ENCODE data around the gene ARFGEF2. TPM values are rescaled to one million over a fixed set of nuclear protein-coding genes. Genes with fewer than 3 reads are reported as not detected.
"Not testable (repeated sequence)": the region's sequence is repeated elsewhere in the genome, so short reads cannot be mapped to it uniquely, and the experiment has no call there.

ARFGEF2 gene
- total RNA-seq, 1 experiment from 2014 or later = 31.8 TPM

GRCh38 chr20:49063279-49063678 lies 141.8 kb downstream of the ARFGEF2 start:
- no peak for DNase-seq (ENCODE audit: low spot score)

- DNase-seq (ENCODE audit: low spot score) = no peak
Measured at GRCh38 chr20:49074521-49074920, 153.0 kb downstream of the ARFGEF2 start.

- DNase-seq (ENCODE audit: low spot score) = no peak
Measured at GRCh38 chr20:49078310-49078709, 156.8 kb downstream of the ARFGEF2 start.

- DNase-seq (ENCODE audit: low spot score) = not testable (repeated sequence)
Measured at GRCh38 chr20:49082295-49082694, 160.8 kb downstream of the ARFGEF2 start.

Small RNA genes lying within 50 kb of the gene (small RNA-seq; reads per million reads assigned to genes)
- not detected for gene SNAP23P1

Other genes with a start within 250 kb of the ARFGEF2 start
- gene PREX1, start 93.7 kb upstream of the ARFGEF2 start, total RNA-seq (2014; rRNA removed; shearing (Covaris generic)) = 0.05 and 0.31 TPM in 2 replicates
- 112 and 122 TPM in 2 replicates for gene CSE1L, start 124.6 kb downstream of the ARFGEF2 start, total RNA-seq (2014; rRNA removed; shearing (Covaris generic))

Data from HT-29 (cell line).